Fibroblast of villous mesenchyme (primary cell): ENCODE data around the gene GPC6. TPM values are rescaled to one million over a fixed set of nuclear protein-coding genes. Genes with fewer than 3 reads are reported as not detected.
A peak's percentile ranks its signal among the peaks of the same experiment; 100 is the strongest.

Source experiments
- DNase-seq: peaks from one replicate; pipeline ENCODE4 v3.0.0-alpha.2; 2010; ENCODE audit warnings: low read depth
- H3K4me3 ChIP-seq: 2 replicates; pipeline ENCODE4 v1.5.1; 2011; ENCODE audit warnings: low read depth, mild to moderate bottlenecking, low read length
- total RNA-seq: library from RNA; depleted of rRNA; stranded (reverse); fragments of >200 nt; gene quantifications from 2 replicates; pipeline ENCODE4 v1.2.3, GENCODE V29; 2012
- TF ChIP-seq, protein P1 (sequence below): IDR thresholded peaks from 2 replicates; pipeline ENCODE4 v1.5.1; 2012; ENCODE audit warnings: low read depth, mild to moderate bottlenecking, low read length; ENCODE audit not compliant: insufficient read depth

Gene GPC6
- total RNA-seq, 1 donor, result 6.0 TPM

DNA sequence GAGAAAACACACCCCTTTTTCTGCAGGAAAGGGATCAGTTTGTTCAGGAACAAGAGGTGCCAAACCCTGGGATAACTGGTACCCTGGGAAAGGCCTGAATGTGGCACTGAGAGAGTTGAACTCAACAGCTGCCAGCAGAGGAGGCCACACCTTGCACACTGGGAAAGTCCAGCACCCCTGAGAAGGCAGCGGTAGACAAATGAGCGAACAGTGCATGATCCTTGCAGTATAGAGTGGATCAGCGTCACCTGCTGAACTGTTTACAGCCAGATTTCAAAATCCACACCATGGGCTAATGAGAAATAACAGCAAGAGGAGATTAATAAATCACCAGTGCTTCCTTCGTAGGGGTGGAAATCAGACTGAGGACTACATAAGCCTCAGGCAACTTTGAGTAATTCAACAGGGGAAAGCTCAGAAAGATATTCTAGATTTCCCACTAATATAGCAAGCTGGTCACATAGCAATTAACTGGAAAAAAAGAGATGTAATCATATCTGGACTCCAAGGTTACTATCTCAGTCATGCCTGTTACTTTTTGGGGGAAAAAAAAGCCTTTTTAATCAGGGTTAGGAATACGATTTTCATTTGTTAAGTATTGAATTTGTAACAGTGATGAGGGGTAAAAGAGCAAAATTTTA, 1200.8 kb downstream of the GPC6 start:
- TF ChIP-seq, protein P1, sequence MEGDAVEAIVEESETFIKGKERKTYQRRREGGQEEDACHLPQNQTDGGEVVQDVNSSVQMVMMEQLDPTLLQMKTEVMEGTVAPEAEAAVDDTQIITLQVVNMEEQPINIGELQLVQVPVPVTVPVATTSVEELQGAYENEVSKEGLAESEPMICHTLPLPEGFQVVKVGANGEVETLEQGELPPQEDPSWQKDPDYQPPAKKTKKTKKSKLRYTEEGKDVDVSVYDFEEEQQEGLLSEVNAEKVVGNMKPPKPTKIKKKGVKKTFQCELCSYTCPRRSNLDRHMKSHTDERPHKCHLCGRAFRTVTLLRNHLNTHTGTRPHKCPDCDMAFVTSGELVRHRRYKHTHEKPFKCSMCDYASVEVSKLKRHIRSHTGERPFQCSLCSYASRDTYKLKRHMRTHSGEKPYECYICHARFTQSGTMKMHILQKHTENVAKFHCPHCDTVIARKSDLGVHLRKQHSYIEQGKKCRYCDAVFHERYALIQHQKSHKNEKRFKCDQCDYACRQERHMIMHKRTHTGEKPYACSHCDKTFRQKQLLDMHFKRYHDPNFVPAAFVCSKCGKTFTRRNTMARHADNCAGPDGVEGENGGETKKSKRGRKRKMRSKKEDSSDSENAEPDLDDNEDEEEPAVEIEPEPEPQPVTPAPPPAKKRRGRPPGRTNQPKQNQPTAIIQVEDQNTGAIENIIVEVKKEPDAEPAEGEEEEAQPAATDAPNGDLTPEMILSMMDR, result no peak
- no peak for DNase-seq
- no peak overlapping the region for H3K4me3 ChIP-seq

DNA sequence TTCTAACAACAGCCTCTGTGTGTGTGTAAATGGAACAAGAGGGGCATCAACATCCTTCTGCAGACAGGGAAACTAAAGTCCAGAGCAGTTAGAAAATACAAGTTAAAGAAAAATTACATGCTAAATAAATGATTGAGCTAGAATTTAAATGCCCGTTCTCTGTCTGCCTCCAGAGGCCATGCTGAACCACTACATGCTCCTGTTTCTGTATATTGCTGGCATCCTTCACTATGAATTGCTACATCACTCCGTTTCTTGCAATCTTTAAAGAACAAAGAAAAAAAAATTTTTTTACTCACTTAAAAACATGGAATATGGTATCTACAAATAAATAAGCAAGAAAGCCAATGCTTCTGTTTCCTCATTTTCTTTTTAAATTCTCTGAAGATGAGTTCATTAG, 1205.0 kb downstream of the GPC6 start:
- TF ChIP-seq, protein P1, result peak; percentile 5
- no peak overlapping the region for H3K4me3 ChIP-seq
- no peak for DNase-seq

DNA sequence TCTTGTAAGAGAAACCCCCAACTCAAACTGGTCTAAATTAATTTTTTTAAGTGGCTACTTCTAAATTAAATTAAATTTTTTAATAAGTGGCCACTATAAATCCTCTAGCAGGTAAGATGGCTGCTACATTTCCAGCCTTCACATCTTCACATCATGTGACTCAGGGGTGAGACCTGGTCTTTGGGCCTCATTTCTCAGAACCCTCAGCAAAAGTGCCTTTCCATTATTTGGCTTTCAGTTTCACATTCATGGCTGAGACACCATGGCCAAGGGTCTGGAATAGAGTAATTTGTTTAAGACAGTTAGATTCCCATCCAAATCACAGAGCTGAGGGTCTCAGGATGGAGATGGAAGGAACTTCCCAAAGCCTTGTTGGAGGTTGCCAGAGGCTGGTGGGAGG, 1205.4 kb downstream of the GPC6 start:
- TF ChIP-seq, protein P1, result no peak
- DNase-seq, result no peak
- H3K4me3 ChIP-seq, result no peak overlapping the region

DNA sequence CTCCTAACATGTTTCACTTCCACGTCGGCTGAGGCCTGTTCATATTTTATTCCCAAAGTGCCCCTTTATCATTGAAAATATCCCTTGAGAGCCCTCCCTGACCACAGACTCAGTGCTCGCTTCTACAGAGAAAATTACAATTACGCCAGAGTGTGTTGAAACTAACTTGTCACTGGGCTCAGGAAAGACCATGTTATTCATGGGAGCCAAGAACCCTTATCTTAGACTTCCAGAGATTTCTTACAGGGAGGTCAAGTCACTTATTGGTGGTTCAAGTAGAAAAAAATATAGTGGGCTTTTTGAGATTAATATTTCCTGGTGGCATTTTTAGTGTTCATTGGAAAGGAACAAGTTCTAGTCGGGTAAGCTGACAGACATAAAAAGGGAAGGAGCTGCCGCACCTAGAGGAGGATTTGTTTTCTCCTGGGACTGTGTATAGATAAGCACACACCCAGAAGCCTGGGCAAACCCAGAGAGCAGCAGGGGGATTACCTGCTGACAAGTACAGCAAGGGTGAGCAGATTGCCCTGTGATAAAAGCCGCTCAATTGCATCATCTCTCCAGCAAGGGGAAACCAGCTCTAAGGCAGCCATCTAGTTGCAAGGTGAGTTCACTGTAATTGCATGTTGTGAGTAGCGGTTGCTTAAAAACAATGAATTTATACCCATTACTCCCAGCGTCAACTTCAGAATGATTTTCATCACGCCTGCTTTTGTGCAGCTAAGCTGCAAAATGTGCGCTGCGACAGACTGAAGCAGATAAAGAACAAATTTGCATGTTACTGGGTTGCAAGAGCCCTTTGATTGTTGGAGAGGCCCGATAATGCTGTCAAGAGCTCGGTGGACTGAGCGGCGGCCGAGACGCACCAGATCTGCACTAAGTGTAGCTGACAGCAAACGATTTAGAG, 1206.7 kb downstream of the GPC6 start:
- H3K4me3 ChIP-seq, result no peak overlapping the region
- peak; percentile 12 for DNase-seq
- TF ChIP-seq, protein P1, result no peak

DNA sequence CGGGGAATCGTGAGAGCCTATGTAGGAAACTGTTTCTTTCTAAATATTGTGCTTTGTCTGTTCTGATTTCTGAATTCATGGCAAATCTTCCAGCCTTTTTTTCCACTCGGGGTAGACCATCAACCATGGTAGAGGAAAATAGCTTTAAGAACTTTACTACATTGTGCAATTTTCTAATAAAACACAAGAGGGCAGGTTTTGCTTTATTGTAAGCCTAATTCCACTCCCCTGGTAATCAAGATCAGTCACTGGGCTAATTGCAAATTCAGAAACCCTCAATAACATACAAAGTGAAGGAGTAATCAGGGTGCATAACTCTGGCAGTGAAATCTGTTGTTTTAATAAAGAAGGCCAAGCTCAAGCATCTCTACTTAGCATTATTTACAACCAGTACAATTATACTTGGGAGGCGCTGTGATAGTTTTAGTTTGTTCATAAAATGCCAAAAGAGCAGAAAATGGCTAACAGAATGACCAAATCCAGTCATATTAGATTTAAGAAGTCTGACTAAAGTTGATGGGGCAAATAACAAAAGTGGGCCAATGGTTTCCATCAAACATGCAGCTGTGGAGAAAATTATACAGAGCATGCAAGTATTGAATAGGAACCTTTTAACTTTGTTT, 1209.1 kb downstream of the GPC6 start:
- DNase-seq, result peak; percentile 63
- TF ChIP-seq, protein P1, result peak; percentile 58
- H3K4me3 ChIP-seq, result no peak overlapping the region

DNA sequence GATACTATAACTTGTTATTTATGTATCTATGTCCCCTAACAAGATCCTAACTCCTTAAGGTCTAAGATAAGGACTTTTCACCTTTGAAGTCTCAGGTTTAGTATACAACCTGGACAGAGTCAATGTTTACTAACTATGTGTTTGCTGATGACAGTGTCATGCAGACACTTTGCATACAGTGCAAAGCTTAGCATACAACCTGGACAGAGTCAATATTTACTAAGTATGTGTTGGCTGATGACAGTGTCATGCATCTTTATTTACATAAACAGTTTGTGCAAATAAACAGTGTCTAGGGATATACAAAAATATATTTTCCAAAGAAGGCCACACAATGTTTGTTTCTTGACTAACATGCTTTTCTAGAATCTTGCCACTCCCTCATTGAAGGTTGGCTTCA, 1218.2 kb downstream of the GPC6 start:
- TF ChIP-seq, protein P1, result no peak

More for the DNA sequence above, 1218.2 kb downstream of the GPC6 start:
- no peak for DNase-seq
- no peak overlapping the region for H3K4me3 ChIP-seq
